HG02973 (cell line): ENCODE results near the gene SLC35F3.

ENCODE experiments used
- ATAC-seq: cut with Tn5 transposase; IDR thresholded peaks from one replicate; pipeline ENCODE4 v1.9.1; 2021; ENCODE audit warnings: moderate library complexity; ENCODE audit not compliant: unreplicated experiment

SLC35F3 gene

DNA sequence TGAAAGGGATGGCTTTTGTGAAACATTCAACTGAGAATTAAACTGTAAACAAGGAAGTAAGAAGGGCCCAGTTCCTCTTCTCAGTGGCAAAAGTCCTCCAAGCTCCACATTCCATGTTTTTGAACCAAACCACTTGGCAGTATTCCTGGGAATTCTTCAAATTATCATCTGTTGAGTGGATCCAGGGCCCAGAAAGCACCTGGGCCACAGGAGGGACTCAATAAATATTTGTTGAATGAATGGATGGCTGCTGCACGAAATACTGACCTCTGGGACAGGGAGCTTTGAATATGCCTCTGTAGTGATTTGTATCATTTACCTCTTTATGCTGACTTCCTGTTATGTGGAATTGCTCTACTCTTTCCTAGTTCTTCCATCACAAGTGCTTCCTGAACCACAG is 4.7 kb downstream of the SLC35F3 start:
- no peak for ATAC-seq

DNA sequence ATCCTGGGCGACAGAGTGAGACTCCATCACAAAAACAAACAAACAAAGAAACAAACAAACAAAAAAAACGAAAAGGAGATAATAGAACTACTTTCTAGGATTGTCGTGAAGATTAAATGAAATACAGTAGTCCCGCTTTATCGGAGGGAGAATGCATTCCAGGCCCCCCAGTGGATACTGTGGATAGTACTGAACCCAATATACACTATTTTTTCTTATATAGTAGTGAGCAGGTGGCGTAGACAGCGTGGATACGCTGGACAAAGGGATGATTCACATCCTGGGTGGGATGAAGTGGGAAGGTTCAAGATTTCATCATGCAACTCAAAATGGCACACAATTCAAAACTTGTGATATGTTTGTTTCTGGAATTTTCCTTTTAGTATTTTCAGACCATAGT is 8.0 kb downstream of the SLC35F3 start:
- no peak for ATAC-seq

DNA sequence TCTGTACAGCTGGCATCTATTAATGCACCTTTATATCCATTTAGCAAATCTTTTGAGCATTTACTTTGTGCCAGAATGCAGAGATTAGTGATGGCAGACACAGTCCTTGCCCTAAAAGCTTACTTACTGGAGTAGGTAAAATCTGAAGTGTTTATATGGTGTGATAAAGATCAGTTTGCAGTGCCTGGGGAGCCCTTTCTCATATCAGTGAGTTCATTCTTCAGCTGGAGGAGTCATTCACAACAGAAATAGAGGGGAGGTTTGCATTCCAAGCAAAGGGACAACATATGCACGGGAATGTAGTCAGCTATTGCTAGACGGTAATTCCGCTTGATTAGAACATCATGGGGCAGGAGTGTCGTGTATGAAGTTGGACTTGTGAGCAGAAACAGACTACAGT is 8.4 kb downstream of the SLC35F3 start:
- ATAC-seq, result no peak

DNA sequence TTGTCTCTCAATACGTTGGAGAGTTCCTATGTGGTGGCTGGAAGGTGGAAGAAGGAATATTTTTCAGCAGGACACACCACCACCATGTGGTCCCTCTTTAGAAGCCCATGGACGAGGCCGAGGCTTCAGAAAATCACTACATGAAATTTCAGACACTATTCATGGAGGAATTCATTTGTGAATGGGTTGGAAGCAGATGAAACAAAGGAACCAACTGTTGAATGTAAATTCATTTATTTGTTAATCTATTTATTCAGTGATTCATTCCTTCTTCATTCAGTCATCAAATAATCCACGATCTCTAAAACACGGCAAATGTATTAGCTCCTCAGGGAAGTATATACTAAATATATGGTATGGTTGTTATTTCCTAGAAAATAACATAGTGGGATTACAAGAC is 12.2 kb downstream of the SLC35F3 start:
- no peak for ATAC-seq

DNA sequence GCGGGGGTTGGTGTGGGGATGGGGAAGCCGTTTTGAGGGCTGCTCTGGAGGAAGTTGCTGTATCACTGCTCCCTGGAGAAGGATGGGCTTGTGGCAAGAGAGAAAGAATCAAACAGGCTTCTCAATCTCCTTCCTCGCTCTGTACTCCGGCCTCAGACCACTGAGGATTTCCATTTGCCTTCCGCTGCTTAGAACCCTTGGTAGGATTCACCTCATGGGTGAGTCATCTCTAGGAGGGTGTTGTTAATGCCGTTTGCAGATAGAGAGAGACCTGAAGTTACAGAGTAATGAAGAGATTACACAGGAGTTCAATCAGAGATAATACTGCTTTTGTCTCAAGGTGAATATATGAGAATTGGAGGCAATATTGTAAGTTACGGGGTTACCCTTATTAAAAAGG is 15.3 kb downstream of the SLC35F3 start:
- ATAC-seq, result no peak

DNA sequence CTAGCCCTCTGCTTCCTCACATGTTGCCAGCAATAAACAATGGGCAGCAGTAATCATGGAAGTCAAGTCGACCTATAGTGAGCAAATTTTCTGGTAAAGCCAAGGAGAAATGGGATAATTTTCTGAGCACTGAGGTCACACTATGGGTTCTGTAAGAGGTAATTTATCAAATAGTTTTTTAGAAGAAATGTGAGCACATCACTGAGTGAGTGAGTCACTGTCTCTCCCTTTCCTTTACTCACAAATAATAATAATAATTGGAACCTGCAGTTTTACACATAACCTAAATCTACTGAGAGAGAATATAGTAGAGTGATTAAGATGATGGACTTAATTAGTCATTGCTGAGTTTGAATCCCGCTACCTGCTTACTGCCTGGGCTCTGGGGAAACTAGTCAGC is 23.6 kb downstream of the SLC35F3 start:
- no peak for ATAC-seq

DNA sequence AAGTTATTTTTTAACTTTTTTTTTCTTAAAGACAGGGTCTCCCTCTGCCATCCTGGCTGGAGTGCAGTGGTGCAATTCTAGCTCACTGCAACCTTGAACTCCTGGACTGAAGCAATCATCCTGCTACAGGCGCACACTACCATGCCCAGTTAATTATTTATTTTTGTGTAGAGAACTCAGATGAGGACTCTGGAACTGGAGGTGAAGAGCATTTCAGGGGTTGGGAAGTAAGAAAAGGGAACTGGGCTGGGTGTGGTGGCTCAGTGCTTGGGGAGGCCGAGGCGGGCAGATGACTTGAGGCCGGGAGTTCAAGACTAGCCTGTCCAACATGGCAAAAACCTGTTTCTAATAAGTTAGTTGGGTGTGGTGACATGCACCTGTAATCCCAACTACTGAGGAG is 28.9 kb downstream of the SLC35F3 start:
- ATAC-seq, result no peak

DNA sequence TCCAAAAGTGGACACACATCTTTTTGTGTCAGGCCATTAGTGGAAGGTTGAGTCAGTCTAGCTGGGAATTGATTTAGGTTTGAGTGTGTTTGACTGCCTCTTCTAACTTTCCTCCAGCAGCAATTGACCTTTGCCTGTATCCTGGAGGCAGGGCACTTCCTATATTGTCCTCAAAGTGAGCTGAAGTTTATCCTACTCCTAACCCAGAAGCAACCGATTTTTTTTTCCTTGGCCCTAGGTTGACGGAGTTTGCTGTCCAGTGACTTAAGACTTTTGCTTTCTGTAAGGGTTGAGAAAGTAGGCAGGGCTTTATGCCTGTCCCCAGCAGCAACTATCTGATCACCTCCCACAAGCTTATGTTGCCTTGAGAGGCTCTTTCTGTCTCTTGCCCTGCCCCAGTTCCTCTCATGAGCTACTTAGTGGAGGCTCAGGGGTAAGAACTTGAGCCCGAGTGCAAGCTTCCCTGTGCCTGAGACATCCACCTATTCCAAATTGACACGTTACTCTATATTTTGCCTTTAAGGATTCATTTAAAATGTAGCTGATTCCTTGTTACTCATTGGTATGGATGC is 30.9 kb downstream of the SLC35F3 start:
- ATAC-seq, result no peak

DNA sequence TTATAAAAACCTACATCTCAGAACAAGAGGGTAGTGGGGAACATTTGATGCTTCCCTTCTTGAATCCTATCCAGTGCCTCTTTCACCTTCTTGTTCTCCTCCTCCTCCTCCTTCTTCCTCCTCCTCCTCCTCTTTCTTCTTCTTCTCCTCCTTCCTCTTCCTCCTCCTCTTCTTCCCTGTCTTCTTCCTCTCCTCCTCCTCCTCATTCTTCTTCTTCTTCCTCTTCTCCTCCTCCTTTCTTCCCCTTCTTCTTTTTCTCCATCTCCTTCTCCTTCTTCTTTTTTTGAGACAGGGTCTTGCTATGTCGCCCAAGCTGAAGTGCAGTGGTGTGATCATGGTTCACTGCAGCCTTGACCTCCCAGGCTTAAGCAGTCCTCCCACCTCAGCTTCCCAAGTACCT is 31.9 kb downstream of the SLC35F3 start:
- ATAC-seq, result no peak

DNA sequence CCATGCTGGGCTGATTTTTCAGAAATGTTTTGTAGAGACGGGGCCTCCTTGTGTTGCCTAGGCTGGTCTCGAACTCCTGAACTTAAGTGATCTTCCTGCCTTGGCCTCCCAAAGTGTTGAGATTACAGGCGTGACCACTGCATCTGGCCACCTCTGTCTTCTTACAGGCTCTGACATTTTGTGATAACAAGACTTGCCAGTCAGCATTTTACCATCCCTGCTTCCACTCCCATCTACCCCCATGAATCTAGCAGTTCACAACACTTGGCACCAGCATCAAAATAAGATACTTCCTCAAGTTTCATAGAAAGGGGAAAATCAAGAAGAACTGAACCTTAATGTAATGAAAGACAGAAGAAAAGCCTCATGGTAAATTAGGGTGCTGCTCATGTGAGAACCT is 32.4 kb downstream of the SLC35F3 start:
- ATAC-seq, result no peak

DNA sequence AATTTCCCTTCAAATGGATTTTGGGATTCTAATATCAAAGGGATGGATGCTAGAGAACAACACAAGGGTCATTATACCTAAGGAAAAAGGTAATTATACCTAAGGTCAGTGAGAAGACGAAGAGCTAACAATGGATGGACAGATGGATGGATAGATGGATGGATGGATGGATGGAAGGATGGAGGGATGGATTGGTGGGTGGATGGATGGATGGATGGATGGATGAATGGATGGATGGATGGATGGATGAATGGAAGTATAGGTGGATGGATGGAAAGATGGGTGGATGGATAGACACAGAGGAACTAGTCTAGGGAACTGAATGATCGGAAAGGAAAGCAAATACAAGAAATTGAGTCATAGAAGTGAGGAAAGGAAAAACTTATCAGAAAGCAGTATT is 34.0 kb downstream of the SLC35F3 start:
- ATAC-seq, result no peak

DNA sequence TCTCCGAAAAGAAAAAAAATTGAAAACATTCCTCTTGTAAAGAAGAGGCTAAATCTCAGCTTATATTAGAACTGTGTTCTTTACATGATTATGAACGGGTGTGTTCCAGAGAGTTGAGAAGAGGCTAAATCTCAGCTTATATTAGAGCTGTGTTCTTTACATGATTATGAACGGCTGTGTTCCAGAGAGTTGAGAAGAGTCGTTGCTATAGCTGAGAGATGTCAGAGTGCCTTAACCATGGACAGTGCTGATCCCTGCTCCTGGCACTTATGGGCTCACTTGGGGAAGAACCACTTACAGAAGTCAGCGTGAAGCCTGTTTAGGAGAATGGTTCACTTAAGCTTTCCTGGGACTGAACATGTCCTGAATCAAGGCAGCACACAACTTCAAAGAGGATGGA is 35.0 kb downstream of the SLC35F3 start:
- ATAC-seq, result no peak

DNA sequence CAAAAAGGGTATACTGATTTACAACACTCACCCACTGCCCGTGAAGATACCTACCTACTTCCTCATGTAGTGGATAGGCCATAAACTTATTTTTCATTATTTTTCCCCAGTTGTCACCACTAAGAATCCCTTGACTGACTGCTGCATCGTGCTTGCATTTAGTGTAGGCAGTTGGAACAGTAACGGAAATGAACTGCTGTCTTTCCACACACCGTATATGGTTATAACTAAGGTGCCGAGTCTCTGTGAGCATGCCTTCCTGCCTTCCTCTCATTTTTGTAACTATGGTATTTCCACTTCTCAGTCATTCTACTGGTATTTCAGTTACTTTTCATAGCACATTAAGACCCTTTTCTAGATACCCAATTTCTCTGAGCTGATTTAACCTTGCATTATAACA is 36.4 kb downstream of the SLC35F3 start:
- no peak for ATAC-seq

DNA sequence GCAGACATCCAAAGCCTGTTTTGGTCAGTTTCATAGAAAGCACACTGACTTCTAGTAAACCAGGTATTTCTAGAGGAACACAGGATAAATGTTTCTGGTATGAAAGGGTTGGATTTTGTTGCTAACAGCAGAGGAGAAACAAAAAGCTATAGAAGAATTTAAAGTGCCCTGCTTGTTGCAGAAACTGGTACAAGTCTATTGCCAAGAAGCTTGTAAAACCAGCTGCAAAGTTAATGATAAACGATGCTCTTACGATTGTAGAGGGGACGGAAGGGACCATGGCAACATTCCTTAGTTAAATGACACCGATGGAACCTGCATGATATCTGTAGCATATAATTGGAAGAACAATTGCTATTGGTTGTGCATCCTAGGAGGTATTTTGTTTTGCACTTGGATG is 40.1 kb downstream of the SLC35F3 start:
- no peak for ATAC-seq

DNA sequence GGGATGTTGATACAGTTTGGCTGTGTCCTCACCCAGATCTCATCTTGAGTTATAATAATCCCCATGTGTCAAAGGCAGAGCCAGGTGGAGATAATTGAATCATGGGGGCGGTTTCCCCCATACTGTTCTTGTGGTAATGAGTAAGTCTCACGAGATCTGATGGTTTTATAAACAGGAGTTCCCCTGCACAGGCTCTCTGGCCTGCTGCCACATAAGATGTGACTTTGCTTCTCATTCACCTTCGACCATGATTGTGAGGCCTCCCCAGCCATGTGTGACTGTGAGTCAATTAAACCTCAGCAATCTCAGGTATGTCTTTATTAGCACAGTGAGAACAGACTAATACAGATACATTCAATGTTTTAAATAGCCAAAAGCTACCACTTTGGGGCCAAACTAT is 41.1 kb downstream of the SLC35F3 start:
- no peak for ATAC-seq

DNA sequence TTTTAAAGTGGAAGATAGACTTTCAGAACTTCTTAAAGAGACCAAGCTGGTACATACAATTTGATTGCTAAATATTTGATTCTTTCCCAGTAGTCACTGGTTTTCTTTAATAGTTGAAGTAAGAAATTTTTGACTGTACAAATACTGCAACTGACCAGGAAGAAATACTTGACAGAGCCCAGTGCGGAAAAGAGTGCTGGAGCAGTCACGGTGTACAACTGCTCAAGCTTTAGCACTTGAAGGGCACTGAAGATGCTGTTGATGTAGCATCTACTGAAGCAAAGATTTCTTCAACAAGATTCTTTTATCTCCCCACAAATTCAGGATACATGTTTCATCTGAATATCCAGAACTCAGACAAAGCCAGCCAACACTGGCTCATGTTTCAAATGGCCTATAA is 41.5 kb downstream of the SLC35F3 start:
- ATAC-seq, result no peak

DNA sequence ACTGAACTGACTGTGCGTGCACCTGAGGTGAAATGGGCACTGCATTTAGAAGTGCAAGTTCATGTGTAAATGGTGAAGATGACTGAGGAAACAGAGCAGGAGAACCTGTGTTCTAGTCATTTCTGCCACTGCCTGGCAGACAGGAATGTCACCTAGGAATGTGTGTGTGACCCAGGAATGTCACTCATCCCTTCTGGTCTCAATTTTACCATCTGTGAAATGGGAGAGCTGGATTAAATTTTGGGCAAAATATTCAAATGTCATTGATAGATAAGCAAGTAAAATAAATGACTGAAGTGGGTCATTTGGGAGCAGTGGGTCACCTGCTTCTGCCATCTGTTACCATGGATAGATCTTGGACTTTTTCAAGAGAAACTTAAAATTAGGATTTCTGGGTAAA is 42.2 kb downstream of the SLC35F3 start:
- ATAC-seq, result no peak

DNA sequence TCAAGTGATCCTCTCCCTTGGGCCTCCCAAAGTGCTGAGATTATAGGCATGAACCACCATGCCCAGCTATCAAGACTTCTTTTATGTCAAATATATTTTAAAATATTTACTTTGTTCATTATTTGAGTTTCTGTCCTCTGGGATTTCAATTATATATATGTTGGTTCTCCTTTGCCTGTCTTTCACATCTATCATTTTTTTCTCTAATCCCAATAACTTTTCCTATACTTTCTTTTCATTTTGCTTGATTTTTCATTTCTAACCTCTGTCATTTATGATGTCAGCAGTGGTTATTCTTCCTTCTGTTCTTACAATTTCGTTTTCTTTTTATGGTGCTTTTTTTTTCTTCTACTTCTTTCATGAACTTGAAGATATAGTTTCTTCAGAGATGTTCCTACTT is 47.3 kb downstream of the SLC35F3 start:
- no peak for ATAC-seq

DNA sequence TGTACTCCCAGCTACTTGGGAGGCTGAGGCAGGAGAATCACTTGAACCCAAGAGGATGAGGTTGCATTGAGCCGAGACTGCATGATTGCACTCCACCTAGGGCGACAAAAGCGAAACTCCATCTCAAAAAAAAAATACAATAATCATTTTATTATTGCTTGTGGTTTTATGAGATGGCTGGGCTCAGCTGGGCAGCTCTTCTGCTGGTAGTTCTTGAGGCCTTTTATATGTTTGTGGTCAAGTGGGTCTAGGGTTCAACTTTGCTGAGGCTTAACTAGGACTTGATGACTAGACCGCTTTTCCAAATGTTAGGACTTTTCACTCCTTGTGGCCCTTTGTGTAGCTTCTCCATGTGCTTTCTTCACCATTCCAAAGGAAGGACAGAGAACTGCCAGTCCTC is 53.2 kb downstream of the SLC35F3 start:
- ATAC-seq, result no peak

DNA sequence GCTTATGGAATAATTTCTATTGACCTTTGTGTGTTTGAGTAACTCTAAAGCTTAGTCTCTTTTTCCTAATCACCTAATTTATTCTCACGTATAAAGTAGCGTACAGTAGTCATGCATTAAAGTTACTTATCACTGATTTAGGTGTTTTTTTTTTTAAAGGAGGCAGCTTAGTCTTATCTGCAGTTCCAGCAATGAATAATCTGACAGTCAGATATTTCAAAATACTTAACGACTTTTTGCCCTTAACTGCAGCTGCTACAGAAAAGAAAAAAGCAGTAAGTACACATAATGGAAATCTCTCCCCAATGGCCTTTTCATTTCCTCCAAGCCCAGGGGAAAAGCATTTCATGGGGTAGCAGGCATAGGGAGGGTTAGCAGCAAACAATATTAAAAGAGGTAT is 54.6 kb downstream of the SLC35F3 start:
- ATAC-seq, result no peak

DNA sequence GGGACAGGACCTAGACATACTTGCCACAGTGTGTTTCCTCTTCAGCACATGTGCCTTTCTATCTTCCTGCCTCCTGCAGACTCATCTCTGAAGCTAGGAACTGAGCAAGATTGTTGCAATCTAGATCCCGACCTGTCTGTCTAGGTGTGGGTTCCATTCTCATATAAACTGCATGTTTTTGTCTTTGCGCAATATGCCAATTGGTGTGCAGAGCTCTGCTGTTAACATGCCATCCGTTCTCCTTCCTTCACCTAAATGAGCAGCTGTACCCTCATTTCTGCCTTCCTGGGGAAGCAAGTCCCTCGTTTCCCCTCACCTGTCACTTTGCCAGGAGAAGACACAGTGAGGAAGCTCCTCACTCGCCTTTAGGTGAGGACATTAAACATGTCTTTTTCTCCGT is 55.5 kb downstream of the SLC35F3 start:
- ATAC-seq, result no peak

DNA sequence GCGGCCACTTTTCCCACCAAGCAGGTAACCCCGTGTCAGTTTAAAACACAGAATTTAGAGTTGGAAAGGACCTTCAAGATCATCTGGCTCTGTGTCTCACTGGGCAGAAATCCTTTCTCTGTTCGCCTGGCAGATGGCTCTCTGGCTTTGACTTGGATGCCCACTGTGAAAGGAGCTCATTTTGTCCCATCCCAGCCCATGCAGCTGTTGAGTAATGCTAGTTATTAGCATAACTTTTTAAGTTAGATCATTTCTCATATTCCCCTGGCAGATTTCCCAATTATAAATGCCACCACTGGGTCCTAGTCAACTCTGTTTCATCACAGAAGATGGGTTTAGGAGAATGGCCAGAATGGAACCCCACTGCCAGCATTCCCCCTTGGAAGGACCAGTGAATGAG is 55.9 kb downstream of the SLC35F3 start:
- ATAC-seq, result no peak

DNA sequence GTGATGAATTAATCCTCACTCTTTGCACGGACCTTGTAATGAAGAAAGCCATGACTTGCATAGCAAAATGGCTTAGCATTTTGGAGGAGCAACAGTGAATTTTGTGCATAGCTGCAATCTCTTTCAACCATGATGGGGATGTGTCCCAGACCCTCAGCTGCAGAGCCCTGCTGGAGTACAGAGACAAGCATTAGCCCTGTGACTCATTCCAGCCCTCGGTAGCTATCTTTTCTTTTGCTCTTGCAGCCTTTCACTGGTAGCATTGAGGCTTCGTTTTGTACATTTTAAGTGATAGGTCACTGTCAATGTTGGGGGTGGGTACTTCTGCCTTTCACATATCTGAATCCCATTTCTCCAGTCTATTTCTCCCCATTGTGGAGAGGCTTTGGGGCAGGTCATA is 58.4 kb downstream of the SLC35F3 start:
- ATAC-seq, result no peak

DNA sequence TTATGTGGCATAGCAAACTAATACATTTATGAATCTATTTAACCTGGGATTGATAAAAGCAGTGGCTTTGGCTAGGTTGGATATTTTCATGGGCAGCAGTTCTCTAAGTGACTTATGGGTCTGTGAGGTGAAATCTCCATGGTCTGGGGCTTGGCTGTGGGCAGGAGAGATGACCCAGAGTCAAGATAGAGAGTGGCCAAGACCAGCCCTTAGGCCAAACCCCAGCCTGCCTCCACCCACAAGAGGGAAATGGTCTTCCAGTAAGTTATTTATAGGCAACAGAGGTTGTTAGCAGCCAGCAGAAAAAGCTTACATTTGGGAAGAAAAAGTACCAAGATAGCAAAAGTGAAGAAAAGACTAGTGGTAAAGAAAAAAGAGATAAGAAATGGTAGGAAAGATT is 61.4 kb downstream of the SLC35F3 start:
- ATAC-seq, result no peak
